ENCODE measurements around the gene MRPL1. TPM values are rescaled to one million over a fixed set of nuclear protein-coding genes. Genes with fewer than 3 reads are reported as not detected.

MRPL1 gene
- total RNA-seq, 1 experiment from 2014 or later: 25.7 TPM

GRCh38 chr4:77990904-77991358 lies 128.3 kb downstream of the MRPL1 start:
- H3K36me3 Mint-ChIP-seq: no peaks in the 10 kb centered on the region
- POLR2A ChIA-PET: no interaction called here
- H3K27ac Mint-ChIP-seq: no peak overlapping the region
- no peak for ATAC-seq
- peak; percentile 87 for TF ChIP-seq GABPB1 (CRISPR knock-in tag; IDR thresholded peaks at IDR 0.05)
- no peak for TF ChIP-seq ESRRA (CRISPR knock-in tag; IDR thresholded peaks at IDR 0.05; ENCODE audit: borderline replicate concordance)
- TF ChIP-seq ZNF423 (CRISPR knock-in tag; IDR thresholded peaks at IDR 0.05): no peak
- TF ChIP-seq NFATC4 (CRISPR knock-in tag; IDR thresholded peaks at IDR 0.05): no peak
- TF ChIP-seq USF1 (CRISPR knock-in tag; IDR thresholded peaks at IDR 0.05): no peak
- CTCF ChIA-PET: no interaction called here
- no peak overlapping the region for H3K4me3 Mint-ChIP-seq
- no peaks in the 10 kb centered on the region for H3K27me3 Mint-ChIP-seq (ENCODE audit: low read depth)
- peaks cover 40% of the 10 kb centered on the region for H3K4me1 Mint-ChIP-seq
- peaks cover 10% of the 10 kb centered on the region for H3K9me3 Mint-ChIP-seq
- DNase-seq (ENCODE audit: low spot score): no peak

GRCh38 chr4:77992581-77992980 lies 130.0 kb downstream of the MRPL1 start:
- CTCF ChIA-PET: no interaction called here
- Mint-ChIP-seq H3K36me3 (no peaks in the 10 kb centered on the region), H3K4me3 (no peak overlapping the region), H3K27ac (no peak overlapping the region), H3K9me3 (peaks cover 10% of the 10 kb centered on the region), H3K4me1 (peaks cover 44% of the 10 kb centered on the region), H3K27me3 (ENCODE audit: low read depth) (no peaks in the 10 kb centered on the region)
- DNase-seq (ENCODE audit: low spot score) (no peak), ATAC-seq (no peak)
- POLR2A ChIA-PET: no interaction called here
- no peak for TF ChIP-seq NFATC4 (CRISPR knock-in tag; IDR thresholded peaks at IDR 0.05)
- no peak for TF ChIP-seq TEAD1 (CRISPR knock-in tag; IDR thresholded peaks at IDR 0.05)
- no peak for TF ChIP-seq TP53 (CRISPR knock-in tag; IDR thresholded peaks at IDR 0.05)
- TF ChIP-seq FOXK1 (CRISPR knock-in tag; IDR thresholded peaks at IDR 0.05): no peak
- TF ChIP-seq ZMAT4 (CRISPR knock-in tag; IDR thresholded peaks at IDR 0.05): no peak
- TF ChIP-seq ZBTB43 (CRISPR knock-in tag; IDR thresholded peaks at IDR 0.05): no peak
- TF ChIP-seq NR3C1 (CRISPR knock-in tag; conservative IDR thresholded peaks at IDR 0.05; ENCODE audit: low read depth): no peak
- no peak for TF ChIP-seq ATF1 (CRISPR knock-in tag; IDR thresholded peaks at IDR 0.05)
- no peak for TF ChIP-seq PREB (CRISPR knock-in tag; IDR thresholded peaks at IDR 0.05; ENCODE audit: borderline replicate concordance)
- TF ChIP-seq SMAD4 (CRISPR knock-in tag; IDR thresholded peaks at IDR 0.05): no peak
- no peak for TF ChIP-seq STAT6 (CRISPR knock-in tag; conservative IDR thresholded peaks at IDR 0.05; ENCODE audit: low read depth)
- TF ChIP-seq E2F5 (CRISPR knock-in tag; IDR thresholded peaks at IDR 0.05): no peak
- no peak for TF ChIP-seq ZNF281 (CRISPR knock-in tag; IDR thresholded peaks at IDR 0.05)
- no peak for TF ChIP-seq ZNF232 (CRISPR knock-in tag; IDR thresholded peaks at IDR 0.05)
- TF ChIP-seq MYBL2 (CRISPR knock-in tag; IDR thresholded peaks at IDR 0.05): no peak
- no peak for TF ChIP-seq ZNF219 (CRISPR knock-in tag; IDR thresholded peaks at IDR 0.05; ENCODE audit: borderline replicate concordance)
- TF ChIP-seq CREB1 (CRISPR knock-in tag; IDR thresholded peaks at IDR 0.05): no peak
- no peak for TF ChIP-seq GABPB1 (CRISPR knock-in tag; IDR thresholded peaks at IDR 0.05)
